ENCODE results near the gene DPEP3. TPM values are rescaled to one million over a fixed set of nuclear protein-coding genes. Genes with fewer than 3 reads are reported as not detected.

Gene DPEP3
- total RNA-seq, result not detected in 2 replicates

GRCh38 chr16:67979955-67980678 lies at the start of gene DPEP3:
Gene DPEP3 (minus strand): TSS chr16:67980499. CDS start chr16:67980380, 119 bp downstream.

GRCh38 chr16:68022728-68023537 lies 42.6 kb upstream of the DPEP3 start, which contains the start of the genes DDX28 and DUS2:
Gene DDX28 (minus strand): TSS chr16:68023232. CDS start chr16:68023202, 30 bp downstream.
Gene DUS2 (plus strand): TSS chr16:68023284. CDS start chr16:68038024, 14,740 bp downstream.

GRCh38 chr16:68015681-68016080 lies 35.4 kb upstream of the DPEP3 start, which contains the start of gene DPEP2NB:
Gene DPEP2NB (minus strand): TSS chr16:68015911. CDS start chr16:68015770, 141 bp downstream.

GRCh38 chr16:67998779-67999688 lies 18.7 kb upstream of the DPEP3 start, which contains the start of gene DPEP2:
Gene DPEP2 (minus strand): TSS chr16:67999484. CDS start chr16:67993212, 6,272 bp downstream.

GRCh38 chr16:67968400-67969253 lies 11.7 kb downstream of the DPEP3 start, which contains the start of gene SLC12A4:
Gene SLC12A4 (minus strand): TSS chr16:67968637. CDS start chr16:67968553, 84 bp downstream.

GRCh38 chr16:67943619-67944504 lies 36.4 kb downstream of the DPEP3 start, which contains the start of gene LCAT:
Gene LCAT (minus strand): TSS chr16:67944120. CDS start chr16:67944101, 19 bp downstream.

GRCh38 chr16:67936124-67936879 lies 44.0 kb downstream of the DPEP3 start, which contains the start of gene PSMB10:
Gene PSMB10 (minus strand): TSS chr16:67936850. CDS start chr16:67936749, 101 bp downstream.

GRCh38 chr16:67931712-67932461 lies 48.4 kb downstream of the DPEP3 start, which contains the start of gene CTRL:
Gene CTRL (minus strand): TSS chr16:67931862. CDS start chr16:67931852, 10 bp downstream.

Other genes starting within 250 kb of the DPEP3 start
- gene RANBP10, start 173.9 kb downstream of the DPEP3 start, total RNA-seq, result 3.8 and 9.8 TPM in 2 replicates
- 0.50 TPM in 1 of 2 replicates, not detected in the other for gene TSNAXIP1, start 173.6 kb downstream of the DPEP3 start, total RNA-seq
- 29.0 and 34.7 TPM in 2 replicates for gene THAP11, start 138.2 kb downstream of the DPEP3 start, total RNA-seq
- 140 and 141 TPM in 2 replicates for gene NUTF2, start 133.6 kb downstream of the DPEP3 start, total RNA-seq
- 10.3 and 16.2 TPM in 2 replicates for gene CENPT, start 132.8 kb downstream of the DPEP3 start, total RNA-seq
- 36.6 and 71.5 TPM in 2 replicates for gene EDC4, start 107.4 kb downstream of the DPEP3 start, total RNA-seq
- gene NRN1L, start 95.6 kb downstream of the DPEP3 start, total RNA-seq, result 0.21 and 0.34 TPM in 2 replicates
- gene PSKH1, start 87.2 kb downstream of the DPEP3 start, total RNA-seq, result 9.6 and 28.2 TPM in 2 replicates
- 0.21 and 0.34 TPM in 2 replicates for gene CTRL, start 48.6 kb downstream of the DPEP3 start, total RNA-seq
- 16.1 and 16.8 TPM in 2 replicates for gene PSMB10, start 43.6 kb downstream of the DPEP3 start, total RNA-seq
- 1.7 and 4.6 TPM in 2 replicates for gene LCAT, start 36.4 kb downstream of the DPEP3 start, total RNA-seq
- 31.1 and 41.5 TPM in 2 replicates for gene SLC12A4, start 11.9 kb downstream of the DPEP3 start, total RNA-seq
- not detected in 2 replicates for gene DPEP2, start 19.0 kb upstream of the DPEP3 start, total RNA-seq
- gene DPEP2NB, start 35.4 kb upstream of the DPEP3 start, total RNA-seq, result not detected in 2 replicates
- 13.2 and 18.1 TPM in 2 replicates for gene DDX28, start 42.7 kb upstream of the DPEP3 start, total RNA-seq
- gene DUS2, start 42.8 kb upstream of the DPEP3 start, total RNA-seq, result 23.3 and 24.6 TPM in 2 replicates
- 11.6 and 16.2 TPM in 2 replicates for gene NFATC3, start 104.9 kb upstream of the DPEP3 start, total RNA-seq

All from nasal cavity respiratory epithelium epithelial cell of viscerocranial mucosa (primary cell).